NCI-H187 treated with DMSO at 0.1 percent for 48 hours (cell line): Measurements from ENCODE around the gene CLCNKA.
"Not testable (repeated sequence)": the region's sequence is repeated elsewhere in the genome, so short reads cannot be mapped to it uniquely, and the experiment has no call there.

ENCODE experiments used
- DNase-seq: peaks from one replicate; lab custom pipeline; 2025; lab: John Stamatoyannopoulos, UW

Gene CLCNKA

DNA sequence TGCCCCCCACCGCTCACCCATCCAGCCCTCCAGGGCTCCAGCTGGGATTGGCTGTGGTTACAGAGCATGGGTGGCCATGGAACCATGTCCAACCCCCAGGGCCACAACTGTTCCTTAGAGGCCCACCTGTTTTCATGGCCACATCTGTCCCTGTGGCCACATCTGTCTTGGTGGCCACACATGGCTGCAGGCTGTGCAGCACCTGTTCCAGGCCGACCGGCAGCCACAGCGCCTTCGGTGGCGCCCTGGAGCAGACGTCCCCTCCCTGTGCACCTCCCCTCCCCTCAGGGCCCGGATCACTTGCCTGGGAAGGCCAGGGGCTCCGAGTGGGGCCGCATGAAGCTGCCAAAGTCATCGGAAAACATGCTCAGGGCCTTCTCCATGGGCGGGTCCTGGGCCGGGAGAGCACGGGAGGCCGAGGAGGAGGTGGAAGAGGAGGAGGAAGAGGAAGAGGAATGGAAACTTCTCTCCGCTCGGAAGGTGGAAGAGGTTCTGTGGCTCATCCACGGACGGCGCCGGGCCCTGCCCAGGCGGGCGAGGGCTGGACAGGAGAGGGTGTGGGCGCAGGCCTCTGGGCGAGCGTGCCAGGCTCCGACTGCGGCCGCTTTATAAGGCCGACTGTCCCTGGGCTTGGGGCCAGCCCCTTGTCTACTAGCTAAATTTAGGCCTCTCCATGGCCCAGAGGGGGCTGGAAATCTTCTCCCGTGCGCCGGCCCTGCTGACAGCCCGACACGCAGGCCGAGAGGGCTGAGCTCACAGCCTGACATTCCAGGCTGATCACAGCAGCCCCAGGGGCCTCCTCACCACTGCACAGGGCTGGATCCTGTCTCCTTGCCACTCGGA, 4.2 kb upstream of the CLCNKA start, which contains the start of gene HSPB7:
Gene HSPB7, minus strand, starts transcription at position 583 of the 843 bp plus-strand sequence. Its CDS starts 80 bp downstream, at position 503.
- DNase-seq: no peak

- no peak for DNase-seq
Measured at GRCh38 chr1:16018308-16018707, 3.5 kb upstream of the CLCNKA start.

- DNase-seq: no peak
Measured at GRCh38 chr1:16018749-16019643, 2.8 kb upstream of the CLCNKA start.

DNA sequence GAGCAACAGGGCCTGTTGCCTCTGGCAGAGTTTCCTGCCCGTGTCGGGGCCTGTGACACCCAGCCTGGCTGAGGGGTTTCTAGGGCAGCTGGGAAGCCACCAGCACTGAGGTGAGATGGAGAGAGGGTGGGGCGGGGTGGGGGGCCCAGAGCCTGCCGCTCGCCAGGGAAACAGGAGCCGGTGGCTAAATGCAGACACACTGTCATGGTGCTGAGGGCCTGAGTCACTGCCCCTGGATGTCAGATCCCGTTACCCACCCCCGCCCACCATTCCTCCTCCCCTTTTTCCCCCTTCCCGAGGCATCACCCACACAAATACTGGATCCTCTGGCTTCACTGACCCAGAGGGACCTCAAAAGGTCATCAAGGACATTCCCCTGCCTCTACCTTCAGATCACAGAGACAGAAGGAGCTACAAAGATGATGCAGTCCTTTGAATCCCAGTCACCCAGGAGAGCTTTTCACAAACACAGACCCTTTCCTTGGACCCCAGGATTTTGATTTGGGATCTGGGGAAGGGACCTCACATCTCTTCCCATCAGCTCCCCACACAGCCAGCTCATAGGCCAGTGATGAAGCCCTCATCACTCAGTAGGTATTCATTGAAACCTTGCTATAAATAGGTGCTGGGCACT, 2.1 kb upstream of the CLCNKA start:
- DNase-seq: no peak

- no peak for DNase-seq
Measured at GRCh38 chr1:16020325-16020724, 1.5 kb upstream of the CLCNKA start.

DNA sequence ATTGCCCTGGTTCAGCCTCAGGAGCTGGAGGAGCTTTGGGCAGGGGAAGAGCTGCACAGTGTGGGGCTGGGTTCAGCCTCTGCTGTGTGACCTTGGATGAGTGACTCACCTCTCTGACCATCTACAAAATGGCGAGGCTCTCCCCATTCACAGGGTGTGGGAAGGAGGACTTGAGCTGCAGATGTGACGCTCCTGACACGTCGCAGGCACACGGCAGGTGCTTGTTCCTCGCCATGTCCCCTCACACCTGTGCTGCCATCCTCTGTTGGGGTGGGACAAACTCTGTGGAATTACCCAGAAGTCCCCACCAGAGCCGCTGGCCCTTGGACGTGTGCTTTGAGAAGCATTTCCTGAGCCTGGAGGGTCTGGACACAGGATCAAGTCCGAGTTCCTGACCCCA, 958 bp upstream of the CLCNKA start:
- not testable (repeated sequence) for DNase-seq

GRCh38 chr1:16022393-16022792, 557 bp downstream of the CLCNKA start:
- DNase-seq: no peak

- no peak for DNase-seq
Measured at GRCh38 chr1:16023050-16023653, 1.3 kb downstream of the CLCNKA start.

DNA sequence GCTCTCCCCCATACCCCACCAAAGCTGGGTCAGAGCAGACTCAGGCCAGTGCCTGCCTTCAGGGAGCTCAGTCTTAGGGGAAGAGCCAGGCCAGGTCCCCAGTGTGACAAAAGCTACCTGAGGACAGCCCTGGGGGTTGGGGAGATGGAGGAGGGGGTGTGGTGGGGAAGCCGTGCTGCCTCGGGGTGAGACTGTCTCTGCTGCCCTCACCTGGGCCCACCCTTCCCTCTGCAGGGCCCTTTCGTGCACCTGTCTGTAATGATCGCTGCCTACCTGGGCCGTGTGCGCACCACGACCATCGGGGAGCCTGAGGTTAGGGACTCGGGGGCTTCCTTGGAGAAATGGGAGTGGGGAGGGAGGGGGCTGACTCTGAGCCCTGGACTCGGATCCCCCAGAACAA, 4.5 kb downstream of the CLCNKA start:
- DNase-seq: not testable (repeated sequence)

DNA sequence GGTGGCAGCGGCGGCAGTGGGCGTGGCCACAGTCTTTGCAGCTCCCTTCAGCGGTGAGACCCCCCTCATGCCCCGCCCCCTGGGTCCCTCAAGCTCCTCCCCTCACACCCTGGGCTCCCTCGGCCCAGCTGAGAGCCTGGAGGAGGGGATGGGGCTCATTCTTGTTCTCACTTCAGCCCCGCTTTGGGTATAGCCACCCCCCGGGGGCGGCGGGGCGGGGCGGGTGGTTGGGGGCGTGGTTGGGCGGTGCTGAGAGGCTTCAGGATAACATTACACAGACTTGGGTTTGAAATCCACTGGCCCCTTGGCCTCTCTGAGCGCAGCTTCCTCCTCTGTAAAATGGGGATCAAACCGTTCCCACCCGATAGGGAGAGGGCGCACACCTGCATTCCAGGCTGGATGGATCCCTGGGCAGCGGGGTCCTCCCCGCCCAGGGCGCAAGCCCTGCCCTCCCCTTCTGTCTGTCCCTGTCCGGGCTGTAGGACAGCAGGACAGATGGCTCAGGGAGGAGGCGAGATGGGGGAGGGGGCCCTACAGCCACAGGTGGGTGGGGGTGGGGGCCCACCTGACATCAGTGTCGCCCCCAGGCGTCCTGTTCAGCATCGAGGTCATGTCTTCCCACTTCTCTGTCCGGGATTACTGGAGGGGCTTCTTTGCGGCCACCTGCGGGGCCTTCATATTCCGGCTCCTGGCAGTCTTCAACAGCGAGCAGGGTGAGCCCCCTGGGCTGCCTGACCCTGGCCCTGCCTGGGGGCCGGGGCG, 5.1 kb downstream of the CLCNKA start:
- no peak for DNase-seq

GRCh38 chr1:16028237-16029002, 6.6 kb downstream of the CLCNKA start:
- no peak for DNase-seq

- DNase-seq: not testable (repeated sequence)
Measured at GRCh38 chr1:16029003-16029268, 7.1 kb downstream of the CLCNKA start.

GRCh38 chr1:16029288-16029687, 7.5 kb downstream of the CLCNKA start:
- no peak for DNase-seq

GRCh38 chr1:16031551-16031950, 9.7 kb downstream of the CLCNKA start:
- DNase-seq: no peak

DNA sequence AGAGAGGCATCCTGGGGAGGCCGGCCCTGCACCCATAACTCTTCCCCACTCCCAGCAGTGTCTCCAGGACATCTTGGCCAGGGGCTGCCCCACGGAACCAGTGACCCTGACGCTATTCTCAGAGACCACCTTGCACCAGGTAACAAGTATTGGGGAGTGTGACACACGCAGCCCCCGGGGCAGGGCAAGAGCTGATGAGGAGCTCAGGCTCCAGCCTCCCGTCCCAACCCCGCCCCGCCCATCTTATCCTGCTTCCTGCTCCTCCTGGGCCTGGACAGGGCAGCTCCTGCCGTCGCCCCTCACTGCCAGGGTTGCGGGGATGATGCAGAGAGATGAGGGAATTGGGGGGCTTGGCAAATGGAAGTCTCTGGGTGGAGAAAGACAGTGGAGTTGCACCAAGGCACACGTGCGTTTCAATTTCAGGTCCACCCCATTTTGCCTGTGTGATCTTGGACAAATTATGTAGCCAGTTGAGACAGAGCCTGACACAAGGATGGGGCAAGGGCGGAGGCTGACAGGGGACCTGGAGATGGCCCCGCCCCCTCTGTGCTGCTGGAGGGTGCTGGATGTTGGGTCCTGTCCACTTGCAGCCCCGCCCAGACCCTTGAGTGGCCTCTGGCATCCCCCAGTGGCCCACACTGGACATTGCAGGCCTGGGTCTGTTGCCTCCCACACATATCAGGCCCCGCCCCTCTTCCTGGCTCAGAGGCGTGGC, 10.7 kb downstream of the CLCNKA start:
- DNase-seq: no peak

- DNase-seq: not testable (repeated sequence)
Measured at GRCh38 chr1:16033103-16033632, 11.3 kb downstream of the CLCNKA start.

DNA sequence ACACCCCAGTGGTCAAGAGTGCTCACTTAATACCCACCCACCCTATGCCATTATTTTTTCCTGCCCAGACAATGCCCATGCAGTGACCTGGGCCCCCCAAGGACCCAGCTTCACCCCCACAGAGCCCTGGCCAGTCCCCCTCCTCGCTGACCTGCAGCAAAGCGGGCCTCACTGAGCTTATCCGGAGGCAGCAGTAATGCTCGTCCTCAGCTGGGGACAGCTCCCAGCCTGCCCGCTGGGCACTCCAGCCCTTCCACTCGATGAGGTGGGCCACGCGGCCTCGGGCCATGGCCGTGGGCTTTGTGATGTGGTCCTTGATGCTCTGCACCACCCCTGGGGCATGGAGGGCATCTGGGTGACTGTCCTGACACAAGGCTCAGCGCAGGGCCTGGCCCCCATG, 14.6 kb downstream of the CLCNKA start:
- DNase-seq: not testable (repeated sequence)

- DNase-seq: no peak
Measured at GRCh38 chr1:16038620-16038912, 16.7 kb downstream of the CLCNKA start.

GRCh38 chr1:16039871-16040270, 18.0 kb downstream of the CLCNKA start:
- DNase-seq: not testable (repeated sequence)

- DNase-seq: no peak
Measured at GRCh38 chr1:16041200-16041599, 19.4 kb downstream of the CLCNKA start.
